NCI-H2029 (cell line): ENCODE measurements around the gene TMC3.

Experiments
- DNase-seq: peaks from one replicate; lab custom pipeline; 2025; lab: John Stamatoyannopoulos, UW

The TMC3 gene

GRCh38 chr15:81322676-81323253, 51.2 kb downstream of the TMC3 start:
- DNase-seq, result no peak

GRCh38 chr15:81321667-81322066, 52.3 kb downstream of the TMC3 start:
- no peak for DNase-seq

GRCh38 chr15:81317642-81318017, 56.4 kb downstream of the TMC3 start:
- no peak for DNase-seq

GRCh38 chr15:81316267-81316666, 57.7 kb downstream of the TMC3 start:
- no peak for DNase-seq

GRCh38 chr15:81315452-81316175, 58.4 kb downstream of the TMC3 start:
- no peak for DNase-seq

GRCh38 chr15:81314378-81314777, 59.6 kb downstream of the TMC3 start:
- no peak for DNase-seq

GRCh38 chr15:81313686-81314085, 60.3 kb downstream of the TMC3 start:
- no peak for DNase-seq

- no peak for DNase-seq
Observed at GRCh38 chr15:81312790-81313543, 61.0 kb downstream of the TMC3 start.

- DNase-seq, result no peak
Observed at GRCh38 chr15:81311752-81312464, 62.1 kb downstream of the TMC3 start.

GRCh38 chr15:81310480-81310879, 63.5 kb downstream of the TMC3 start:
- no peak for DNase-seq

GRCh38 chr15:81309647-81310450, 64.2 kb downstream of the TMC3 start:
- no peak for DNase-seq

- no peak for DNase-seq
Observed at GRCh38 chr15:81308260-81308659, 65.8 kb downstream of the TMC3 start.

- DNase-seq, result no peak
Observed at GRCh38 chr15:81304226-81304625, 69.8 kb downstream of the TMC3 start.

- DNase-seq, result no peak
Observed at GRCh38 chr15:81303244-81304225, 70.5 kb downstream of the TMC3 start.

- DNase-seq, result no peak
Observed at GRCh38 chr15:81302701-81303109, 71.3 kb downstream of the TMC3 start.

- DNase-seq, result no peak
Observed at GRCh38 chr15:81301815-81302399, 72.1 kb downstream of the TMC3 start.

GRCh38 chr15:81301385-81301784, 72.6 kb downstream of the TMC3 start:
- no peak for DNase-seq

GRCh38 chr15:81299630-81300273, 74.3 kb downstream of the TMC3 start:
- no peak for DNase-seq

- DNase-seq, result no peak
Observed at GRCh38 chr15:81299156-81299555, 74.9 kb downstream of the TMC3 start.

GRCh38 chr15:81298611-81299010, 75.4 kb downstream of the TMC3 start:
- DNase-seq, result no peak
